H9 (cell line): ENCODE measurements around the gene HBP1. TPM values are rescaled to one million over a fixed set of nuclear protein-coding genes. Genes with fewer than 3 reads are reported as not detected.

ENCODE experiments used
- DNase-seq: peaks from one replicate; pipeline ENCODE4 v3.0.0-alpha.2; 2017
- H2AFZ ChIP-seq: one replicate; pipeline ENCODE4 v1.6.1; 2013; ENCODE audit warnings: mild to moderate bottlenecking, low read length, control low read depth, moderate library complexity
- H2AK5ac ChIP-seq: 2 replicates; pipeline ENCODE4 v1.6.1; 2013; ENCODE audit warnings: low read length, control low read depth, mixed read lengths; ENCODE audit not compliant: insufficient read length
- H2BK120ac ChIP-seq: one replicate; pipeline ENCODE4 v1.6.1; 2013; ENCODE audit warnings: low read depth, mild to moderate bottlenecking, low read length, control low read depth, inconsistent platforms; ENCODE audit not compliant: poor library complexity, severe bottlenecking
- H2BK12ac ChIP-seq: 2 replicates; pipeline ENCODE4 v1.6.1; 2013; ENCODE audit warnings: low read length, control low read depth, mixed read lengths, low read depth; ENCODE audit not compliant: insufficient read length
- H2BK15ac ChIP-seq: 2 replicates; pipeline ENCODE4 v1.6.1; 2013; ENCODE audit warnings: low read depth, low read length, control low read depth
- H2BK20ac ChIP-seq: one replicate; pipeline ENCODE4 v1.6.1; 2013; ENCODE audit warnings: low read depth, mild to moderate bottlenecking, low read length, control low read depth, inconsistent platforms; ENCODE audit not compliant: poor library complexity, severe bottlenecking
- H2BK5ac ChIP-seq: 2 replicates; pipeline ENCODE4 v1.6.1; 2013; ENCODE audit warnings: low read length, control low read depth, mixed read lengths; ENCODE audit not compliant: insufficient read length
- H3K14ac ChIP-seq: 2 replicates; pipeline ENCODE4 v1.6.1; 2013; ENCODE audit warnings: low read length, control low read depth; ENCODE audit not compliant: insufficient read depth
- H3K18ac ChIP-seq: 2 replicates; pipeline ENCODE4 v1.6.1; 2013; ENCODE audit warnings: low read depth, mild to moderate bottlenecking, mixed read lengths, low read length, control low read depth; ENCODE audit not compliant: insufficient read length
- H3K23ac ChIP-seq: 2 replicates; pipeline ENCODE4 v1.6.1; 2013; ENCODE audit warnings: low read length, control low read depth, mixed read lengths, low read depth; ENCODE audit not compliant: insufficient read length
- H3K23me2 ChIP-seq: 2 replicates; pipeline ENCODE4 v1.6.1; 2013; ENCODE audit warnings: low read depth, mild to moderate bottlenecking, mixed read lengths, low read length, control low read depth; ENCODE audit not compliant: insufficient read length, poor library complexity, severe bottlenecking
- H3K27ac ChIP-seq: 2 replicates; pipeline ENCODE4 v1.5.1; 2013; ENCODE audit warnings: low read length, control low read depth, mixed read lengths, low read depth; ENCODE audit not compliant: insufficient read length
- H3K27me3 ChIP-seq: 2 replicates; pipeline ENCODE4 v1.6.1; 2013; ENCODE audit warnings: low read length, control low read depth, inconsistent platforms; ENCODE audit not compliant: insufficient read depth
- H3K4ac ChIP-seq: 2 replicates; pipeline ENCODE4 v1.6.1; 2013; ENCODE audit warnings: low read depth, mild to moderate bottlenecking, control low read depth, inconsistent platforms, low read length, moderate library complexity
- H3K4me1 ChIP-seq: 2 replicates; pipeline ENCODE4 v1.6.1; 2013; ENCODE audit warnings: low read length, control low read depth, inconsistent platforms; ENCODE audit not compliant: insufficient read depth
- H3K4me2 ChIP-seq: 2 replicates; pipeline ENCODE4 v1.6.1; 2013; ENCODE audit warnings: low read length, control low read depth, mixed read lengths; ENCODE audit not compliant: insufficient read length, insufficient read depth
- H3K56ac ChIP-seq: 2 replicates; pipeline ENCODE4 v1.6.1; 2013; ENCODE audit warnings: low read depth, mild to moderate bottlenecking, mixed read lengths, low read length, control low read depth; ENCODE audit not compliant: insufficient read length
- H3K79me1 ChIP-seq: 2 replicates; pipeline ENCODE4 v1.6.1; 2013; ENCODE audit warnings: low read depth, mild to moderate bottlenecking, moderate library complexity, low read length, control low read depth, inconsistent platforms; ENCODE audit not compliant: insufficient read depth, poor library complexity, severe bottlenecking
- H3K79me2 ChIP-seq: 2 replicates; pipeline ENCODE4 v1.6.1; 2013; ENCODE audit warnings: low read length, control low read depth, inconsistent platforms; ENCODE audit not compliant: insufficient read depth
- H3K9ac ChIP-seq: 2 replicates; pipeline ENCODE4 v1.6.1; 2013; ENCODE audit warnings: low read length, control low read depth, mixed read lengths; ENCODE audit not compliant: insufficient read length; ENCODE audit errors: extremely low read depth
- H3K9me3 ChIP-seq: one replicate; pipeline ENCODE4 v1.6.1; 2013; ENCODE audit warnings: low read depth, low read length, inconsistent platforms; ENCODE audit not compliant: control insufficient read depth
- H3T11ph ChIP-seq: one replicate; pipeline ENCODE4 v1.6.1; 2013; ENCODE audit warnings: mild to moderate bottlenecking, low read length, control low read depth, inconsistent platforms
- H4K20me1 ChIP-seq: one replicate; pipeline ENCODE4 v1.6.1; 2013; ENCODE audit not compliant: control insufficient read depth, insufficient read length, insufficient read depth
- H4K5ac ChIP-seq: 2 replicates; pipeline ENCODE4 v1.6.1; 2013; ENCODE audit warnings: low read depth, mild to moderate bottlenecking, mixed read lengths, low read length, control low read depth; ENCODE audit not compliant: insufficient read length
- H4K8ac ChIP-seq: replicated peaks from 2 replicates; pipeline ENCODE4 v1.6.1; 2013; ENCODE audit warnings: low read length, control low read depth, mixed read lengths, low read depth; ENCODE audit not compliant: insufficient read length
- H4K91ac ChIP-seq: 2 replicates; pipeline ENCODE4 v1.6.1; 2013; ENCODE audit warnings: low read depth, mild to moderate bottlenecking, moderate library complexity, mixed read lengths, low read length, control low read depth; ENCODE audit not compliant: insufficient read length
- H3K27ac Mint-ChIP-seq, 3 experiments: 2 replicates in 2 of 3; 3 replicates in 1 of 3; pipeline ENCODE4 v1.8.0; 2020 to 2021; ENCODE audit warnings: mixed read lengths in 3 of 3, mild to moderate bottlenecking in 1 of 3, moderate library complexity in 1 of 3
- H3K27me3 Mint-ChIP-seq: 2 replicates; pipeline ENCODE4 v1.8.0; 2021; ENCODE audit warnings: low read depth, mild to moderate bottlenecking, moderate library complexity, mixed read lengths
- H3K36me3 Mint-ChIP-seq, 3 experiments: 2 replicates in 2 of 3; 3 replicates in 1 of 3; pipeline ENCODE4 v1.8.0; 2020 to 2021; ENCODE audit warnings: low read depth in 3 of 3, mixed read lengths in 3 of 3; ENCODE audit not compliant: insufficient read depth in 1 of 3
- H3K4me1 Mint-ChIP-seq, 2 experiments: 2 replicates each; pipeline ENCODE4 v1.8.0; 2020; ENCODE audit warnings: mixed read lengths in 2 of 2
- H3K4me3 Mint-ChIP-seq, 2 experiments: 2 replicates in 1 of 2; 3 replicates in 1 of 2; pipeline ENCODE4 v1.8.0; 2020 to 2021; ENCODE audit warnings: mild to moderate bottlenecking in 2 of 2, mixed read lengths in 2 of 2, moderate library complexity in 1 of 2
- H3K9me3 Mint-ChIP-seq, 2 experiments: 2 replicates in 1 of 2; 3 replicates in 1 of 2; pipeline ENCODE4 v1.8.0; 2020; ENCODE audit warnings: mild to moderate bottlenecking in 2 of 2, mixed read lengths in 2 of 2, moderate library complexity in 1 of 2
- CTCF ChIP-seq: fragments of 200-600 bp; sonication (generic); conservative IDR thresholded peaks from 3 replicates; pipeline ENCODE4 v1.8.0; 2021; ENCODE audit warnings: antibody characterized with exemption, mild to moderate bottlenecking
- WGBS: extraction: QIAGEN DNeasy Blood & Tissue Kit; methylation state at CpG from one replicate; pipeline ENCODE4 v1.1.7; 2013; ENCODE audit warnings: missing lambda C conversion rate, low lambda C conversion rate, mixed read lengths; ENCODE audit not compliant: insufficient read length; ENCODE audit errors: extremely low coverage; 5-methylcytosine and 5-hydroxymethylcytosine counted together
- total RNA-seq: library from RNA; stranded (reverse); gene quantifications from 2 replicates; pipeline ENCODE4 v1.2.1, GENCODE V29; 2021

Gene HBP1
- total RNA-seq, 1 experiment from 2014 or later, result 27.6 TPM

- H3K36me3 Mint-ChIP-seq, result peaks cover 0 to 17% (median 0%) of the 10 kb centered on the region in 3 experiments; a peak in 1 of 7 replicates
- no peak overlapping the region for H2BK20ac ChIP-seq
Measured at GRCh38 chr7:107228291-107228690, 59.5 kb downstream of the HBP1 start.

More at GRCh38 chr7:107228291-107228690, 59.5 kb downstream of the HBP1 start:
- no peaks in the 10 kb centered on the region for H3K27me3 ChIP-seq
- H3K9ac ChIP-seq, result no peak overlapping the region
- Mint-ChIP-seq H3K27ac (no peak overlapping the region), H3K9me3 (no peaks in the 10 kb centered on the region), H3K4me1 (peaks cover 3% of the 10 kb centered on the region in 2 experiments), H3K4me3 (no peak overlapping the region), H3K27me3 (no peaks in the 10 kb centered on the region)
- H3K14ac ChIP-seq, result no peak overlapping the region
- TF ChIP-seq CTCF, result no peak
- no peak overlapping the region for H2BK12ac ChIP-seq
- no peak overlapping the region for H3K23ac ChIP-seq
- no peaks in the 10 kb centered on the region for H4K20me1 ChIP-seq
- no CpG with 5 or more reads among the region's 2 CpGs for WGBS
- no peak overlapping the region for H2BK15ac ChIP-seq
- H3K56ac ChIP-seq, result no peak overlapping the region
- no peak overlapping the region for H2AFZ ChIP-seq
- no peak for DNase-seq
- H3K9me3 ChIP-seq, result no peaks in the 10 kb centered on the region
- no peaks in the 10 kb centered on the region for H3K79me2 ChIP-seq
- H4K5ac ChIP-seq, result no peak overlapping the region
- H3K23me2 ChIP-seq, result no peaks in the 10 kb centered on the region
- H4K8ac ChIP-seq, result no peak overlapping the region
- no peak overlapping the region for H2BK120ac ChIP-seq
- H2AK5ac ChIP-seq, result no peak overlapping the region
- H3K4me2 ChIP-seq, result no peak overlapping the region
- no peak overlapping the region for H2BK5ac ChIP-seq
- H3K27ac ChIP-seq, result no peak overlapping the region
- peaks cover 2% of the 10 kb centered on the region; the same call in 1 of the 2 replicates for H3K4me1 ChIP-seq
- H3K18ac ChIP-seq, result no peak overlapping the region
- no peaks in the 10 kb centered on the region for H3K79me1 ChIP-seq
- H3K4ac ChIP-seq, result no peak overlapping the region
- H3T11ph ChIP-seq, result no peak overlapping the region
- no peak overlapping the region for H4K91ac ChIP-seq
